C1 segment of cervical spinal cord (tissue), 14 donors: ENCODE results near the gene AFG1L.
"Not testable (repeated sequence)": the region's sequence is repeated elsewhere in the genome, so short reads cannot be mapped to it uniquely, and the experiment has no call there.

Experiments
- DNase-seq, 14 donors: peaks; one replicate each; lab custom pipeline; 2025; lab: John Stamatoyannopoulos, UW

AFG1L gene

DNA sequence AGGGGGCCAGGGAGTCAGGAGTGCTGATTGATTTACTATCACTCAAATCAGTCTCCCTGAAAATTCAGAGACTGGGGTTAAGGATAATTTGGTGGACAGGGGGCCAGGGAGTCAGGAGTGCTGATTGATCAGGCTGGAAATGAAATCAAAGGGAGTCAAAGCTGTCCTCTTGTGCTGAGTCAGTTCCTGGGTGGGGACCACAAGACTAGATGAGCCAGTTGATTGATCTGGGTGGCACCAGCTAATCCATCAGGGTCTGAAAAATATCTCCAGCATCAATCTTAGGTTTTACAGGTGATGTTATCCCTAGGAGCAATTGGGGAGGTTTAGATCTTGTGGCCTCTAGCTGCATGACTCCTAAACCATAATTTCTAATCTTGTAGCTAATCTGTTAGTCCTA lies 6.1 kb upstream of the AFG1L start:
- no peak for DNase-seq

DNA sequence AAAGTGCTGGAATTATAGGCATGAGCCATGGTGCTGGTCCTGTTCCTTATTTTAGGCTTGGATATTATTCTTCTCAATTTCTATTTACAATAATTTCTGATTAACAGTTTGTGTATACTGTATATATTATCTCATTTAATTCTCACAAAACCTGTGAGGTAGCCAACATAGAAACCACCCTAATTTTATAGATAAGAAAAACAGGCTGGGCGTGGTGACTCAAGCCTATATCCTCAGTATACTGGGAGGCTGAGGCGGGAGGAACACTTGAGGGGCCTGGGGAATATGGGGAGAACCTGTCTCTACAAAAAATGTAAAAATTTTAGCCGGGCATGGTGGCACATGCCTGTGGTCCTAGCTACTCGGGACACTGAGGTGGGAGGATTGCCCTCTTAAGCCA lies 3.8 kb upstream of the AFG1L start:
- no peak for DNase-seq

DNA sequence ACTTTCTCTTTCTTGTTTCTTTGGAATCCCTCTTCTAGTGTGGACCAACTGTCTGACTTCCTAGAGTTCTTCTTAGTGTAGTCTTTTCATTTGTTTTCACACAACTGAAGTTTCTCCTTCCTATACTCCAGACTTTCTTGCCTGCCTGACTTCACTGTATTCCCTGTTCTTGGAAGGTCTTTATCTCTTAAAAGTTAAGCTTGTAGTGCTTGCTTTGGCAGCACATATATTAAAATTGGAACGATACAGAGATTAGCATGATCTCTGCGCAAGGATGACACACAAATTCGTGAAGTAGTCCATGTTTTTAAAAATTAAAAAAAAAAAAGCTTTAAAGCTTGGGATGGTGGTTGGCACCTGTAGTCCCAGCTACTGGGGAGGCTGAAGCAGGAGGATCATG lies 2.3 kb upstream of the AFG1L start:
- DNase-seq: not testable (repeated sequence)

GRCh38 chr6:108293527-108294296 lies 1.1 kb upstream of the AFG1L start:
- peak in 3 of 14 donors; percentile 1 to 26 (median 15) for DNase-seq

GRCh38 chr6:108294297-108294726 lies 542 bp upstream of the AFG1L start:
- DNase-seq: no peak

DNA sequence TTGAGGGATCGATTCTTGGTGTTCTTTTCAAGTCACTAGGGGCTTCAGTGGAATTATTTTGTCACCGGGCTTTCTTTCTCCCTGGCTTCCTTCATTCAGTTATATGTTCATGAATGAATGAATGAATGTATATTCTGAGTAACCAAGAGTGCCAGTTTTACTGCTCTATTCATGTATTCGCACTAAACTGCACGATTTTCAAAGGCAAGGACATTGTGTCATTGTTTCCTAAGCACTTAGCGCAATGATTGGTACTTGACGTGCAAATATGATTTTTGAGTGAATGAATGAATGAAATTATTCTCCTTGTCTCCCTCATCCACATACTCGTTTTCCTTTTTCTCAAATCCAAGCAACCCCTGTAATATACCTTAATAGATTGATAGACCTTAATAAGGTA lies 822 bp downstream of the AFG1L start:
- peak in 1 of 14 donors; percentile 15 for DNase-seq

DNA sequence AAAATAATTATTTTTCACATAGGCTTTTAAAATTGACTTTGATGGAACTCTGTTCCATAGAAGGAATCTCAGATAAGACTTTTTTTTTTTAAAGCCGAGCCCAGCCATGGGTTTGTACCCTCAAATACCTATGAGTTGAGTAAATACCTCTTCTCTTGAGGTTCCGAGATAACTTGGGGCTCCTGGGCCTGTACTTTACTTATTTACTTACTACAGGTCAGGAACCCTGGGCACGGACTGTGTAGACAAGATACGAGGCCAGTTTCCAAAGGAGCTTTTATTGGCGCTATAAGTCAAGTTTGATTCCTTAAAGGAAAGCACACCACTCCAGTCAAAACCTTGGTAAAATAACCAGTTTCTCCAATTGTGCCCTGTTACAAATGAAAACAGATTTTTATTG lies 7.5 kb downstream of the AFG1L start:
- DNase-seq: no peak

DNA sequence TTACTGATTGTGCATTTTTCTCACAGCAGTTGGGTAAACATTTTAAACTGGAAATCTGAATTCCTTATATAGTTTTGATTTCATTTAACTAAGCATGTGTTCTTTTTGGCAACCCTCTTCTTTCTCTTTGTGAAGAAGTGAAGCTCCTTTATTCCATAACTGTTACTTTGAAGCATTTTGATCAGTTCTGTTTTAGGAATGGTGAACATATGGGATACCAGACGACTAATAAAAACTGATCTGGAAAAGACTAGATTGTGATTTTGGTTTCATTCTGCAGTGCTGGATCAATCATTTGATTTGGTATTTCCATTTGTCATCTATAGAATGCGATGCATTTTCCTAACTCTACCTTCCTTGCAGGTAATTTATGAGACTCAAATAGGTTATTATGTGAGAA lies 9.8 kb downstream of the AFG1L start:
- DNase-seq: no peak

GRCh38 chr6:108308641-108309040 lies 13.8 kb downstream of the AFG1L start:
- not testable (repeated sequence) for DNase-seq

DNA sequence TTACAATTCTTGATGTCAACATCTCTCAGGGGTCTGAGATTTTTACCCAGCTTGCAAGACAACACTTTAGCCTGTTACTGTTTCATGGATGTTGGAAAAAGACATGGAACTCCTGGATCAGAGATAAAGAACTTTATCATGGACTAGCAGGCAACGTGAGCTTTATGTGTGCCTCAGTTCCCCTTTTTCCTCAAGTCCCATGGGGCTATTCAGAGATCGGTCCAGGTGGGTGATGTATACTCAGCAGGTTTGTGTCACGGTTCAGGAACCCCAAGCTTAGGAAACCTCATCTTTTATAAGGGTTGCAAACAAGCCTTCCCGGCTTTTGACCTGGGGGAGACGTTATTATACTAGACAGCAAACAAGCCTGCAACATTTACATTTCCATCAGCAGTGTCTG lies 15.0 kb downstream of the AFG1L start:
- no peak for DNase-seq

DNA sequence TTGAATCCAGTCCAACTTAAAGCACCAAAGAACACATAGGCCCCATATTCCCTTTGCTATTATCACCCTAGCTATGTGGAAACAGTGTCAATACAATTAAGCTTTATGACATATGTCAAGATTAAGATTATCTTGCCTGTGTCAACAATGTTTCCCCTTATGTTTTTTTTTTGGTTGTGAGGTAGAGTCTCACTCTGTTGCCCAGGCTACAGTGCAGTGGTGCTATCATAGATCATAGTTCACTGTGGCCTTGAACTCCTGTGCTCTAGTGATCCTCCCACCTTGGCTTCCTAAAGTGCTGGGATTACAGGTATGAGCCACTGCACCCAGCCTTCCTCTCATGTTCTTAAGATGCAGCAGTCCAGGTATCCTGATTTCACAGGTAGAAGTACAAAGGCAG lies 17.8 kb downstream of the AFG1L start:
- DNase-seq: no peak

DNA sequence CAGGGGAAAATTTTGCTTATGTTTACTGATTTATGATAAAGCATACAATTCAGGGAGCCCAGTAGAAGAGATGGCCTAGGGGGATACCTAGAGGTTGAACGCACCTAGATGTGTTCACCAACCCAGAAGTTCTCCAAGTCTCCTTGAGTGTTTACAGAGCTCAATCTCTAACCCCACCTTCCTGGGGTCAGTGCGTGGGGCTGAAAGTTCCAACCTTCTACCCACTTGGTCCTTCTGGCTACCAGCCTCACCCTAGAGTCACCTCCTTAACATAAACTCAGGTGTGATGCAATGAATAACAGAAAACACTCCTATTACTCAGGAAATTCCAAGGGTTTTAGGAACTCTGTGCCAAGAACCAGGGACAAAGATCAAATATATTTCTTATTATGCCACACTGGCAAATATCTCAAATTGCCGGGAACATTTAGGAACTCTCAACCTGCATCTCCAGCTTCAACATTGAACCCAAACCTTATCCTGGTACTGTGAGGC lies 26.4 kb downstream of the AFG1L start:
- no peak for DNase-seq

DNA sequence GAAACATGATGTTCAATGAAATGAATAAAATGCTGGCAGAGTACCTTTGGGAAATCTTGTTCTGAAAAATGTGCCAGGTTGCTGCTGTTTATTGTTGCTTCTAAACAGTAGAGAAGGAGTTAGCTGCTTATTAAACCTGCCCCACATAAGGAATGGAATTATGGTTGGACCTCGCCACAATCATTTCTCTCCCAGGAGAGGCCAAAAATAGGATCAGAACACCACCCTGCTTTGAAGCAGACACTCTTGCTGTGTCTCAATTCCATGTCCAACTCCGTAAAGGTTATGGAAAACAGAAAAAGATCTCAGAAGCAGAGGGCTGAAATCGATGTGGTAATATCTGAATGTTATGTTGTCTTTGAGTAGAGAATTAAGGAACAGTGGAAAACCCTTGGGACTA lies 27.9 kb downstream of the AFG1L start:
- DNase-seq: no peak

DNA sequence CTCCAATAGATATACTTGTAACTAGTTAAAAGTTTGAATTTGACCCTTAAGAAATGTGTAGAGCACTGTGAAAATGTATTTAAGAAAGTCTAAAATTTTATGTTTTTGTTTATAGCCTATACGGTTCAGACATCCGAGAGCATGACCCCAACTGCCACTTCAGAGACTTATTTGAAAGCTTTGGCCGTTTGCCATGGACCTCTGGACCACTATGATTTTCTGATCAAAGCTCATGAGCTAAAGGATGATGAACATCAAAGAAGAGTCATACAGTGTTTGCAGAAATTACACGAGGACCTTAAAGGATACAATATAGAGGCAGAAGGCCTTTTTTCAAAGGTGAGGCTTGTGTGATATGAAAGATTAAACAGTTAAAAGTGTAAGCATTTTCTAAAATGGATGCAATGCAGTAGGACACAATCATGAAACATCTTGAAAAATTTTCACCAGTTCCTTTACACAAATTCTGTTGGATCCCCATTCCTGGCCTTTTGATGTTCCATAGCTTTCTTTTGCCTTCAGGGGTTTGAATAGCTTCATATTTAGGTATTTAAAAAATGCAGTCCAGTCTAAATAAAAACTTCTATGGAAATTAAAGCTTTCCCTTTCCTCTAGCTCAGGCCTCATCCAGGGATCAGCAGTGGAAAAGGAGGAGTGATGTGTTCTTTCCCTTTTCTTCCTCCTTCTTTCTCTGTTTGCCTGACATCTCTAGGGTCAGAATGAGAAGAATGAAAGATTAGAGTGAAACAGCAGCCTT lies 29.0 kb downstream of the AFG1L start:
- DNase-seq: no peak

DNA sequence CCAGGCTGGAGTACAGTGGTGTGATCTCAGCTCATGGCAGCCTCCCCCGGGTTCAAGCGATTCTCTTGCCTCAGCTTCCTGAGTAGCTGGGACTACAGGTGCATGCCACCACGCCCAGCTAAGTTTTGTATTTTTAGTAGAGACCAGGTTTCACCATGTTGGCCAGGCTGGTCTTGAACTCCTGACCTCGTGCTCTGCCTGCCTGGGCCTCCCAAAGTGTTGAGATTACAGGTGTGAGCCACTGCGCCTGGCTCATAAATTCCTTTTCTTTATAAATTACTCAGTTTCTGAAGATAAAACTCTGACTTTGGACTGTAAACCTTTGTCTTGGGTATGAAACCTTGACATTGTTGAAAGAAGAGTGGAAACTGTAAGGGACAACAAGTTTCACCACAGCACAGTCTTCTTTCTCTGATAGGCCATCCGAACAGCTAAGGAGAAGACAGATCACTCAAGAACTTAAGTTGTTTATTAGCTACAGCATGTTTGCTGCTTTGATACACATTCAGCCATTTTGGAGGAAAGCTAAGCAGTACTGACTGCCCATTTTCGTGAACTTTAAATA lies 35.4 kb downstream of the AFG1L start:
- not testable (repeated sequence) for DNase-seq

DNA sequence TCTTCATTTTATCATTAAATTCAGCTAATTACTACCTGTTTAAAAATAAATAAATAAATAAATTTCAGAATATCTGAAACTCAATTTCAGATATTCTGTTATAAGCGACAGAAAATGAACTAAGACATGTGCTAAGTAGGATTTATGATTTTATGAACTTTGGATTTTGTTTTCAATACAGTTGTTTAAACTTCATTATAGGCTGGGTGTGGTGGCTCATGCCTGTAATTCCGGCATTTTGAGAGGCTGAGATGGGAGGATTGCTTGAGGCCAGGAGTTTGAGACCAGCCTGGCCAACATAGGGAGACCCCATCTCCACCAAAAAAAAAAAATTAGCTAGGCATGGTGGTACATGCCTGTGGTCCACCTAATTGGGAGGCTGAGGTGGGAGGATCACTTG lies 36.0 kb downstream of the AFG1L start:
- DNase-seq: no peak

- no peak for DNase-seq
Measured at GRCh38 chr6:108331982-108332381, 37.1 kb downstream of the AFG1L start.

GRCh38 chr6:108336971-108337370 lies 42.1 kb downstream of the AFG1L start:
- no peak for DNase-seq

- no peak for DNase-seq
Measured at GRCh38 chr6:108337721-108338120, 42.9 kb downstream of the AFG1L start.

- DNase-seq: no peak
Measured at GRCh38 chr6:108341372-108341771, 46.5 kb downstream of the AFG1L start.

DNA sequence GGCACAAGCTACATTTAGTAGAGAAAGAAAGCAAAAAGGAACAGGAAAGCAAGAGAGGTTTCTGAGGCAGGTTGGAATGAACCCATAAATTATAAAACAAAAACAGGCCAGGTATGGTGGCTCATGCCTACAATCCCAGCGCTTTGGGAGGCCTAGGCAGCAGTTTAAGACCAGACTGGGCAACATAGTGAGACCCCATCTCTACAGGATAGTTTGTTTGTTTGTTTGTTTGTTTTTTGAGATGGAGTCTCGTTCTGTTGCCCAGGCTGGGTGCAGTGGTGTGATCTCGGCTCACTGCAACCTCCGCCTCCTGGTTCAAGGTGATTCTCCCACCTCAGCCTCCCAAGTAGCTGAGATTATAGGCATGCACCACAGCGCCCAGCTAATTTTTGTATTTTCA lies 49.0 kb downstream of the AFG1L start:
- no peak for DNase-seq

GRCh38 chr6:108348655-108349349 lies 53.9 kb downstream of the AFG1L start:
- no peak for DNase-seq
